Myocyte (in vitro differentiated cells): ENCODE results near the gene CSRP2. TPM values are rescaled to one million over a fixed set of nuclear protein-coding genes. Genes with fewer than 3 reads are reported as not detected.

Source experiments
- DNase-seq: peaks from one replicate; pipeline ENCODE4 v3.0.0-alpha.2; 2012; ENCODE audit warnings: low read depth
- polyA plus RNA-seq: library from polyadenylated mRNA; unstranded; fragments of >200 nt; gene quantifications from one replicate; pipeline ENCODE4 v1.2.1, GENCODE V29; 2012; ENCODE audit warnings: missing spikeins
- total RNA-seq: library from RNA; depleted of rRNA; stranded (reverse); fragments of >200 nt; gene quantifications from 2 replicates; pipeline ENCODE4 v1.2.3, GENCODE V29; 2014

The CSRP2 gene
- 40.2 and 76.0 TPM in 2 replicates for total RNA-seq
- polyA plus RNA-seq, result 161 TPM

DNA sequence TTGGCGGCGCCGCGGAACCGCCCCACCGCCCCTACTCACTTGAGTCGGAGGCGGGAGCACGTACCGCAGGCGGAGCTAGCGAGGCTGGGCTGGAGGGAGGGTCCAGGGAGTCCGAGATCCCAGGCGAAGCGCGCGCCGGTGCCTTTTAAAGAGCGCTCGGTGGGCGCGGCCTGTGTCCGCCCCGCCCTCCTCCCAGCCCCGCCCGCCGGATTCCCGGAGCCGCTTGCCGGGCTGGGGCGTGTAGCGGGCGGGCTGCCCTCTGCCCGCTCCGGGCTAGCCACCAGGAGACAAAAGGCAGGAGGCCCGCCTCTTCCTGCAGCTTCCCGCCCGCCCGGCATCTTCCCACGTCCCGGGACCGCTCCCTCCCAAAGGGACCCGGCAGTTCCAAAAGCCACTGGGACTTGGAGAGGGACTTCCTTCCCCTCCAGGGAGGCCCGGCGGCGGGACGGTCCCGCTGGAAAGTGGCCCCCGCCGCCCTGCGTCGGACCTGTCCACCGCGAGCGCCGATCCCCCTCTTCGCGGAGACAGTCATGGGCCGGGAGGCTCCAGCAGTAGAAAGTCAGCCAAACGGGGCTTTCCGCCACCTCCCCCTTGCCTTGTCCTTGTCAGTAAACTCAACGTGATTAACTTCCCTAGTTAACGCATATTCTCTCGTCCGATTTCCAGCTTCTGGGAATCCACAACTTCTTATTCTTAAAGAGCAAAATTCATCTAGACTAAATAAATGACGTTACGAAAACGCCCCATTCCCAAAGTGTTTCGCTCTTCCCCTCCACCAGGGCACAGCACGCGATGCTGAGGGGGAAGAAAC is at the start of gene CSRP2:
TSS of gene CSRP2 (minus strand) at position 121 of the 811 bp plus-strand sequence. CDS start 12,759 bp downstream, outside the sequence.
- DNase-seq, result peak; percentile 92

DNA sequence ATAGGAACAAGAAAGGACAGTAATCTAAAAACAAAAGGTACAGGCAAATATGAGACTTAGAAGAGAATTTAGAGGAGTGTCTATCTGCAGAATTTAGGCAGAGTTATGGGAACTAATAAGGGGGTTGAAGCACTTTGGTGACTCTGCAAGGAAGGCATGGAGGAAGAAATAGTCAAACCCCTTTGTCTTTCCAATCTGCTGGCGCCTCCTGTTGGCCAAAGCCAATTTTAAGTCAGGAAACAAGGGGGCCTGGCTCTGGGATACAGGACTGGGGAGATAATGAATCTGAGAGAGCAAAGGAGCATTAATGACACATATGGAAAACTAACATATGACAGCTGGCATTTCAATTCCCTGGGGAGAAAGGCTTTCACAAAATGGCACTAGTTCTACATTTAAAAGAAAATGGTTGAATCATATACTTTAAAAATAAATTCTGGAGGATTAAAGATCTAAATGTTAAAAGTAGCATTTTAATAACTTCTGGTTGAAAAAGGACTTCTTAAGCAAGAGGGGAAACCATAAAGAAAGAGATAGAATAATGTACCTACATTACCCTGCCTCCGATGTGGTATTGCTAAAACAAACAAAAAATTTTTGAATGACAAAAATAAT is 48.5 kb upstream of the CSRP2 start:
- peak; percentile 62 for DNase-seq

DNA sequence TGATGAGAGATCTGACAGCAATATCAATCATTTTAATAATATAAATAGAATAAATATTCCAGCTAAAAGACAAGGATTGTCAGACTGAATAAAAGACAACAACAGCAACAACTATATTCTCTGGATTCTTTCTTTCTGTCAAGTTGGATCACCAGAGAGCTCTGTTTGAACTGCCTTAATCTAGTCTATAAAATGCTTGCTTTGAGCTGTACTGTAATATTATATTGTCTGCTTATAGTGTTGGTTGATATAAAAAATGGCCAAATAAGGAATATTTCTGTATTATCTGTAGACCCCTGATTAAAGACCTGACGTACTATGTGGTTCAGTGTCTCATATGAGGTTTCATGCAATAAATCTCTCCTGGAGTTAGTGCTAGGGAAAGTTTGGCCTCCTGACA is 46.3 kb upstream of the CSRP2 start:
- no peak for DNase-seq

DNA sequence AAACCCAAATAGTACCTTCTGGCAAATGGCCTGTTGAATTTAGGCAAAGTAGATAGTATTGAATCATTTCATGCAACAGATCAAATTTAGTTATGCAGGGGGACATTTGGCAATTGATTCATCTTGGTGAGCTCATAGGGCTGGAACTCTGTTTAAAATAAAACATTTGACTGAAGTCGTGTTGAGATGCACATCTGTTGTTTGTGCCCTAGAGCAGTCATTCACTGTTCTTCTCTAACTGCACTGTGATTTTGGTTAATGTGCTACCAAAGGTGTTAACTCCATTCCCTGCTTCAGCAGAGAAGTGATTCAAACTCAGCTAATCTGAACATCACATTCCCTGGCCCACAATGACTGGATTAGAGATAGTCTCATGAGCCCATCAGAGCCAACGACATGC is 44.0 kb upstream of the CSRP2 start:
- DNase-seq, result no peak

DNA sequence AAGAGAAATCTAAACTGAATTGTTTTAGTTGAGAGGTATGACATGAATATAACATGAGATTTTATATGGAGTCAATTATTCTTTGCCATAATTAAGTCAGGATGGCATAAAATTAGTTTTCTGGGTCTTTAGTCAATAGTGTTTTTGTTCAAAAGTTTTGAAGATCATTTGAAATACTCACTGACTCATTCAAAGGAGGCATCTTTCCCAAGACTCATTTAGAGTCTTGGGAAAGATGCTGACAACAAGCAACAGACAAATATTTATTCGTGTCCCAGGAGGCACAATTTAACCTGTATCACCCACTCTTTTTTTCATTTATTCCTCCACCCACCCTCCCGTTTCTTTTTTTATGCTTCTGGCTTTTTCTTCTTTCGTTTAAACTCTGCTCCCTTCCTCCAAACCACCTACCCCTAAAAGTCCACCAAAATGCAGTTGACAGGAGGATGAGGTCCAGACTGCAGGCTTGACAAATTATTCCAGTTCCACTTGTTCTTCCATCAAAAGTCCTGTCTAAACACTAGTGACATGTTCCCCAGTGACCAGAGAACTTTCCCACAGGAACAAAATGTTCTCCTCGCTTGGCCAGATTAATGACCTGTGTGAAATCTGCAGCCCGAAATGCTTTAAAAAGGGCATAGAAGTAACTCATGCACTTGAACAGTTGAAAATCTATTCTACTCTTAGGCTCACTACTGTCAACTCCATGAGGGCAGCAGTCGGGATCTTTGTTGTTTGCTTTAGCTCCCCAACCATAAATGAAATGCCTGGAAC is 43.3 kb upstream of the CSRP2 start:
- DNase-seq, result no peak

DNA sequence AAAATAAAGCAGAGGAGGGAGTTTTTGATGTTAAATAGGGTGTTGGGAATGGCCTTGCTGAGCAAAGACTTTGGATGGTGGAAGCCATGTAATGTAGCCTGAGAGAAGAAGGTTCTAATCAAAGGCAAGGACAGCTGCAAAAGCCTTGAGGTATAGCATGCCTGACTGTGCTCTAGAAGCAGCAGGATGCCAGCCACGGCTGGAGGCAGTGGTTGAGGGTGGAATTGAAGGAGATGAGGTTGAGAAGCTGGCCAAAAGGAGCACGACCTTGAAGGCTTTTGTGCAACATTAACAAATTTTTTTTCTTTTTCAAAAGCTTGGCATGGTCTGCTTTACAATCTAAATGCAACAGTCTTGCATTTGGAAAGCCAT is 42.3 kb upstream of the CSRP2 start:
- peak; percentile 77 for DNase-seq

DNA sequence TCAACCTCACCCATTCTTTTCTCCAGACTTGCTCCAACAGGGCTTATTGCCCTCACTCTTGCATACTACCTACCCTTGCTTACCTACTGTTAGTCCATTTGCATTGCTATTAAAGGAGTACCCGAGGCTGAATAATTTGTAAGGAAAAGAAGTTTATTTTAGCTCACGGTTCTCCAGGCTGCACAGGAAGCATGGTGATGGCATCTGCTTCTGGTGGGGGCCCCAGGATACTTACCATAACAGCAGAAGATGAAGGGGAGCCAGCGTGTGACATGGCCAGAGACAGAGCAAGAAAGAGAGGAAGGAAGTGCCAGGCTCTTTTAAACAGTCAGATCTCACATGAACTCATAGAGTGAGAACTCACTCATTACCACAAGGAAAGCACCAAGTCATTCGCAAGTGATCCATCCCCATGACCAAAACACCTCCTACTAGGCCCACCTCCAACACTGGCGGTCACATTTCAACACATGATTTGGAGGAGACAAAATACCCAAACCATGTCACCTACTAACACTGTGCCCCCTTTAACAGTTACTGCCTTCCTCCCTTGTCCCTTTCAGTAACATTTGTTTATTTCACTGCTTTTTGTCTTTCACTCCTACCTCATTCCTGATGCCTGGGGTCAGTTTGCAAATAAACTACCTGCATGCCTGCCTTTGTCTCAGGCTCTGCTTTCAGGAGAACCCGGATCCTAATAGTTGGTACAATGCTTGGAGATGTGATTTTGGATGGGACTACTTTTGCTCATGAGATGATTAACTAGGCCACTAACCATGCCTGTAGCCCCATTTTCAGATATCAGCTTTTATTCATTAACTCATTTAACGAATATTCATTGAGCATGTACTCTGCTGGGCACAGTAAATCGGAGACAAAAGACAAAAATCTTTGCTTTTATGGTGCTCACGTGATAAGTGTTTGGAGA is 41.6 kb upstream of the CSRP2 start:
- DNase-seq, result peak; percentile 59

DNA sequence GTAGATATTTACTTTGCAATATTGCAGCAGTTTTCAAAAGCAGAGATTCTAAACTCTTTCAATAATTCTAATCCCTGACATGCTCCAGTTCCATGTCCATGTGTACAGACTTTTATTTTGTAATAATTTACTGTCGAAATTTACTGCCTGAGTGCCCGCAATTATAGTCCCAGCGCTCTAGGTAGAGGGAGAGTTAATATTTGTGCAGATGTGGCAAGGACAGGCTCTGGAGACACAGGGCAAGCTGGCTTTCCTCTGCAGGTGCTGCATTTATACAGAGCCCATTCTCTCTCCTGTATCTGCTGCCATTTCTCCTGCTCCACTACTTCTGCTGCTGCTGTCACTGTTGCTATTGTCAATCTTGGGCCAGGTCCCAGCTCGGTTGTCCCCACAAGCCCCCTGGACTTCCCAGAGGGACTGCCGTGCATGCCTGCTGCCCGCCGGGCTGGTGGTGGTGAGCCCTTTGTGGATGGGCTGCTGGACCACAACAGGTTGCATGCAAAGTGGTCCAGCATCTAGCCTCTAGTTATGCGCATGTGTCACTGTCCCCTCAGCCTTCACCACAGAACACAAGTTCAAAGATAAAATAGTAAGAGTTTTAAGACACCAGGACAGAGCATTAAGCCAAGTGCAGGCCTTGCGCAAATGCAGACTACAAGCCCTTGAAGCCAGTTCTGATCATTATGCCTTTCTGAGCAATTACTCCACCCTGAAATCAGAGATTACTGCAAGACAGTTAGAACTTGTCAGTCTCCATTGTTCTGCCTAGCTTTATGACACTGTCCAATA is 40.8 kb upstream of the CSRP2 start:
- DNase-seq, result peak; percentile 95

DNA sequence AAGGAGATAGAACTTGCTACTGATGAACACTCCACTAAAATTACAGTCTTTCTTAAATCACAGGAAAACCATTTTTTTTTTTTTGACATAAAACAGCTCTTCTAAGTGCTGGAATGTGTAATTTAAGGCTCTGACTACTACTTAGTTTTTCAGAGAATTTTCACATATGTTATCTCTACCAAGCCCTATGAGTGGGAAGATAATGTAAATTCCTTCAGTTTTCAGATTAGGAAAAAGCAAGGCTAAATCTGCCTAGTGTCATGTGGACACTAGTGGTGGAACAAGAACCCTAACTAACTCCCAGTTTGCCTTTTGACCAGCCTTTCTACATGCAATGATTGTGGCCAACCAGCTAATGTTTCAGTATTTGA is 37.3 kb upstream of the CSRP2 start:
- no peak for DNase-seq

DNA sequence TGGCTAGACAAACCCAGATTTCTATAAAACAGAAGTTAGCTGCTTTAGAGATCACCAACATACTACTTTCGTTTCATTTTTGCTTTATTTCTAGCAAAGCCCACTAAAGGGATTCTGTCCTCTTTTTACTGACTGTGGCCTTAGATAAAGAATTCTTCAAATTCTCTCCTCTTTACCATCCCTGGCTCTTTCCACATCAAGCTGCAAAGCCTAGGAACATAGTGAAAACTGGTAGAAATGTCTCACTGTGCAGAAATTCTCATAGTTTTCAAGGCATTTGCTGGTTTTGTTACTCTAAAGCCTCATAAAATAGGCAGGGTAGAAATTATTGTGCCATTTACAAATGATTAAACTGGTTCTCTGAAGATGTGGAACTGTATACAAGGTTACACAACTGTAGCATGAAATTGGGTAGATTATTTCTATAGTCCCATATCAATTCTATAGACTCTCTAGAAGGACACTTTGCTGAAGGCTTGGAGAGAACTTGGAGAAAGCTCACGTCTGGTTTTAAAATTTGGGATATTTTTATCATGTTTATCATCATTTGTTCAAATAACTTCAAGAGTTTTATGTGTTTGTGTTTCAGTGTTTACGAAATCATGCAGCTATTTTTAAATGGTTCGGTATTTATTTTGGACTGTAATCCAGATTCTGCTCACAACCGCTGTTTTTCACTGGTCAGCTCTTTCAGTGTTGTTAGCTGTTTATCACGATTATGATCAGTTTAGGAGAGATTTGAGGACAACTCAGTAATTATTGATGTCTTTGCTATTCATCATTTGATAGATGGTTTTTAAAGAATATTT is 36.7 kb upstream of the CSRP2 start:
- peak; percentile 30 for DNase-seq

DNA sequence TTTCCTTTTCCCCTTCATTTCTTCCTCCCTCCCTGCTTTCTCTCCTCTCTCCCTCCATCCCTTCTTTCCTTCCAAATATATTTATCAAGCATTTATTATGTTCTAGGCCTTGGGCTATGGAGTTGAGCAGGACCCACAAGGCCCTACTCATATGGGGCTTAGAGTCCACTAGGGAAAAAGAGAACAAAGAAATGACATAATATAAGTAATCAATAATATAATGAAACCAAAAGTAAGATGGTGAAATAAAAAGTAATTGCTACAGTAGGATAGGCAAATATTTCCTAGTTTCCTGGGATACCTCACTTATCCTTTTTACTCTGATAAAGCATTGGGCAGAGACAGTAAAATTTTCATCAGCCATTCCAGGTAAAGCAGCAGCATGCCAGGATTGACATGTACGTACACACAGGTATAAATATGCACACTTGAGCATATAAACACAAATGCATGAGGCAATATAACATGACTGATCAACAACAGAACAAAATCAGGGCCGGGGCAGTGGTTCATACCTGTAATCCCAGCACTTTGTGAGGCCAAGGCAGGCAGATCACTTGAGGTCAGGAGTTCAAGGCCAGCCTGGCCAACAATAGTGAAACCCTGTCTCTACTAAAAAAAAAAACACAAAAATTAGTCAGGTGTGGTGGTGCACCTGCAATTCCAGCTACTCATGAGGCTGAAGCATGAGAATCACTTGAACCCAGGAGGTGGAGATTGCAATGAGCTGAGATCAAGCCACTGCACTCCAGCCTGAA is 35.5 kb upstream of the CSRP2 start:
- DNase-seq, result no peak

DNA sequence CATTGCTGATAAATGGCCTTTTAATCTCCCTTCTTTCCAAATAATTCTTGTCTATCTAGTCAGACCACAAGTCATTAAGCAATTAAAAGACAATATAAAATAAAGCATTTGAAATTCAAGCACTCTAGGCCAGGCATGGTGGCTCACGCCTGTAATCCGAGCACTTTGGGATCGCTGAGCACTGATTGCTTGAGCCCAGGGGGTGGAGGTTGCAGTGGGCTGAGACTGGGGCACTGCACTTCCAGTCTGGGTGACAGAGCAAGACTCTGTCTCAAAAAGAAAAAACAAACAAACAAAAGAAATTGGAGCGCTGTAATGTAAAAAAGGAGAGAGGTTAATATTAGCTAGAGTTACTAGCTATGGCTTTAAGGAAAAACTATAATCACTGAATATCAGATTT is 30.5 kb upstream of the CSRP2 start:
- DNase-seq, result no peak

DNA sequence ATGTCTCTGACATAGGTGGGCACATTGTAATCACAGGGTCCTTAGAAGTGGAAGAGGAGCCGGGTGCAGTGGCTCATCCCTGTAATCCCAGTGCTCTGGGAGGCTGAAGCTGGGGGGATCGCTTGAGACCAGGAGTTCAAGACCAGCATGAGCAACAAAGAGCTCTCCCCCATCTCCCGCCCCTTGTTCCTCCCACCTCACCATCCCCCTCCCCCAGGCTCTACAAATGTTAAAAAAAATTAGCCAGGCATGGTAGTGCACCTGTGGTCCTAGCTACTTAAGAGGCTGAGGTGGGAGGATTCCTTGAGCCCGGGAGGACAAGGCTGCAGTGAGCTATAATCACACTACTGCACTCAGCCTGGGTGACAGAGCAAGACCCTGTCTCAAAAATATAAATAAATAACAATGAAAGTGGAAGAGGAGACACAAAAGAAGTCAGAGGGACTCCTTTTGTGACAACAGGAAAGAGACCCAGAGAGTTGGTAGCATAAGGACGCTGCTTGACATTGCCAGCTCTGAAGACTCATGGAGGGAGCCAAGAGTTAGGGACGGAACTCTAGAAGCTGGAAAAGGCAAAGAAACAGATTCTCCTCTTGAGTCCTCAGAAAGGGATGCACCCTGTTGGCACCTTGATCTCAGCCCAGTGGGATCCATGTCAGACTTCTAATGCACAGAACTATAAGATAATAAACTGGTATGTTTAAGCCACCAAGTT is 29.6 kb upstream of the CSRP2 start:
- no peak for DNase-seq

DNA sequence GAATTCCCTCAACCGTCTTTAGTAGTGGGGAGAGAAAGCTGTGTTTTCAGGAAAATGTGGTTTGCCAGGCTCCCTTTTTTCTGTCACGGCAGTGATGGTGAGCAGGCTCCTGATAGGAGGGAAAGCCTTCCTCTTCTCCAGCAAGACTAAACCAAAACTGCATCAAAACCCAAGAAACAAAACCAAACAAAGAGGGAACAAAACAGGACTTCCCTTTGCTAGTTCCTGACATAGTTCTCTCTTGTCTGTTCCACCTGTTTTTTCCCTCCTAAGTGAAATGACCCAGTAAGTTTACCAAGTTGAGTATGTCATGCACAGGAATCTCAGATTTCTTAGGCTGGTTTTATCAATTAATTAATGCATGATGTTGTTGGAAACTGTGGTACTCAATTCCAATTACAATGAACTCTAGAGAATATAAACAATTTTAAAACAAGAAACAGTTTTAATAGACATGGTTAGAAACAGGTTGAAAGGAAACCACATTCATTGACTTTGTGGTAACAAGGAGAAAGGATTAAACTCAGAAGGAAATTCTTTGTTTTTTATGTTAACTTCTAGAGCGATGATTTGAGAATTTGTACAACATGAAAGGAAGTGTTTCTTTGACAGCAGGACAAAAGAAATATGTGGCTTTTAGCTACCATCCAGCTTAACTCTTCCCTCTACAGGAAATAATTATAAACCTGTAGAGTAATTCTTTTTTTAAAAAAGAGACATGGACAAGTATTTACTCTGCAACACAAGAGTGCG is 23.0 kb upstream of the CSRP2 start:
- DNase-seq, result no peak

DNA sequence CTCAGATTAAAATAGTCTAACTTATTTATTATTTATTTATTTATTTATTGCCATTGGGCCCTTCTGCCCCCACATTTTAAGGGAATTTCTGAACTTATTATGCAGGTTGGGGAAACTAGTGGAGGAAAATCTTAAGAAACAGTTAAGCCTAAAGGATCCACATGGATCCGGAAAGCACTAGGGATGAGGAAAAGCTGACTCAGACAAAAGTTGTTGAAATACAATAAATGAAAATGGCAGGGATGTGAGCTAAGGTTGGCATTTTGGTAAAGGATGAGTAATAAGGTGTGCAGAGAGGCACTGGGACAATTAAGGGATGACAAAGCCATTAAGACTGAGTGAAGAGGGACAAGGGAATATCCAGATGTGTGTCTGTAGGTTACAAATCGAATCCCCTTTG is 20.7 kb upstream of the CSRP2 start:
- no peak for DNase-seq

DNA sequence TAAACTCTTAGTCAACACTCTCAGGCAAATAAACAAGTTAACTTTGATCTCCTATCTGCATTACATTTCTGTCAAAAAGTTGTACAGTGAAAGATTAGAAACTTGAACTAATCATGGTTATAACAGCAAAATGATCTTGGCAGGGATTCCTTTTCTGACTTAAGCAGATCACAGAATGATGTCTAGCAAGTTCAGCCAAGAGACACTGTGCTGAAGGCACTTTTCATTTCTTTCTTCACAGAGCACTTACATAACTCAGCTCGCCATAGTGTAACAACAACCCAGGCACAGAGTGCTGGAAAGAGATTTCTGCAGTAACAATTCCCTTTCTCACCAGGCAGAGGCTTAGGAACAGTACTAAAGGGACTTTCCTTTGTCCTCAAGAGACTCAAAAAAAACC is 19.6 kb upstream of the CSRP2 start:
- no peak for DNase-seq

DNA sequence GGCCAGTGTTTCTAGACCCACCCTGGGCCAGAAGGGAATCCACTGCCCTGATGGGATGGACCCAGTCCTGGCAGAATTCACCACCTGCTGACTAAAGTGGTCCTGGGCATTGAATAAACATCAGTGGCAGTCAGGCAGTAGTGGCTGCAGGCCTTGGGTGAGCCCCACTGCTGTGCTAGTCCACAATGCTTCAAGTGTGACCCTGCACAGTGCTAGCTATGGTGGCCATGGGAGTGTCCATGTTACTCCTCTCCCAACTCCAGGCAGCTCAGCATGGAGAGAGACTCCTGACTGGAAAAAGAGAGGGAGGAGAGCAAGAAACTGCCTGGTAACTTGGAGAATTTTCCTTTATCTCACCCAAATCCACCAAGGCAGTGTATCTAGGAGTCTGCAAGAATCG is 17.5 kb upstream of the CSRP2 start:
- no peak for DNase-seq
